ENCODE data around the gene ADO.

The ADO gene

DNA sequence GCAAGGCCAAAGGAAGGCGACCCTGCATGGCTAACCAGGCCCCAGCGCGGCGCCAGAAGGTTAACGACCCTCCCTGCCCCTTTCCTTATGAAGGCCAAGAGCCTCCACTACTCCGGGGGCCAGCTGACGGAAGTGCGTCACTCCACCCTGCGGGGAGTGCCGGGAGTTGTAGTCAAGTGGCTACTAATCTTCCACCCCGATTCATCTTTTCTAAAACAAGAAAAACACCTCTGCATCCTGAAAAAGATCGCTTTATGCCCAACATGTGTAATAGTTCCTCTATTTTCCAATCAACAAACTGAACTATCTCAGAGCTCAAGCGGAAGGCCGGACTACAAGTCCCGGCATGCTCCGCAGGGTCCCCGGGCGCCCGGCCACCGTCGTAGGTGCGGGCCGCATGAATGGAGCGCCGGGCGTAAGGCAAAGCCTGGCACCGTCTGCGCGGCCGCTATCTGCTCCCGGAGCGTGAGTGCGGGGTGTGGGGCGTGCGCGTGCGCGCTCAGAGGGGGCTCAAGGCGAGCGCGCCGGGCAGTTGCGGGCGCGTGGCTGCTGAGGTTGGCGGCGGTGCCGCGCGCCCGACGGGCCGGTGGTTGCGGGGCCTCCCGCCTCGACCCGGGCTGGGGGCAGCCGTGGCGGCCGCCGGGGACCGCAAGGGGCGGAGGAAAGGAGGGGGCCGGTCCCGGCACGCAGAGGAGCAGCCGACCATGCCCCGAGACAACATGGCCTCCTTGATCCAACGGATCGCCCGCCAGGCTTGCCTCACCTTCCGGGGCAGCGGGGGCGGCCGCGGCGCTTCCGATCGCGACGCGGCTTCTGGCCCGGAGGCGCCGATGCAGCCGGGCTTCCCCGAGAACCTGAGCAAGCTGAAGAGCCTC lies at the start of gene ADO:
Gene ADO, plus strand, starts transcription at position 365 of the 875 bp plus-strand sequence. Its CDS starts 340 bp downstream, at position 705.
- Histone ChIP-seq H3K9me3 (ENCODE audit: control insufficient read depth, insufficient read depth, low read length) (no peaks in the 10 kb centered on the region), H3K36me3 (ENCODE audit: control insufficient read depth, insufficient read depth, low read length) (no peaks in the 10 kb centered on the region; the same call in 1 of the 2 replicates), H3K27ac (ENCODE audit: low read depth, low read length) (peak within 1 kb of the TSS; percentile 85), H3K9ac (ENCODE audit: low read depth, low read length) (peak within 1 kb of the TSS; percentile 73), H3K4me3 (ENCODE audit: low read depth, low read length) (peak within 1 kb of the TSS; percentile 87), H3K4me1 (ENCODE audit: control insufficient read depth, insufficient read depth, low read length) (peaks cover 36% of the 10 kb centered on the region), H3K27me3 (ENCODE audit: control insufficient read depth, insufficient read depth, low read length) (no peaks in the 10 kb centered on the region)

- Histone ChIP-seq H3K9me3 (ENCODE audit: control insufficient read depth, insufficient read depth, low read length) (no peaks in the 10 kb centered on the region), H3K36me3 (ENCODE audit: control insufficient read depth, insufficient read depth, low read length) (no peaks in the 10 kb centered on the region), H3K27me3 (ENCODE audit: control insufficient read depth, insufficient read depth, low read length) (no peaks in the 10 kb centered on the region), H3K9ac (ENCODE audit: low read depth, low read length) (no peak overlapping the region), H3K4me1 (ENCODE audit: control insufficient read depth, insufficient read depth, low read length) (no peaks in the 10 kb centered on the region), H3K4me3 (ENCODE audit: low read depth, low read length) (no peak overlapping the region), H3K27ac (ENCODE audit: low read depth, low read length) (no peak overlapping the region)
Measured at GRCh38 chr10:62754963-62755362, 49.6 kb upstream of the ADO start.

DNA sequence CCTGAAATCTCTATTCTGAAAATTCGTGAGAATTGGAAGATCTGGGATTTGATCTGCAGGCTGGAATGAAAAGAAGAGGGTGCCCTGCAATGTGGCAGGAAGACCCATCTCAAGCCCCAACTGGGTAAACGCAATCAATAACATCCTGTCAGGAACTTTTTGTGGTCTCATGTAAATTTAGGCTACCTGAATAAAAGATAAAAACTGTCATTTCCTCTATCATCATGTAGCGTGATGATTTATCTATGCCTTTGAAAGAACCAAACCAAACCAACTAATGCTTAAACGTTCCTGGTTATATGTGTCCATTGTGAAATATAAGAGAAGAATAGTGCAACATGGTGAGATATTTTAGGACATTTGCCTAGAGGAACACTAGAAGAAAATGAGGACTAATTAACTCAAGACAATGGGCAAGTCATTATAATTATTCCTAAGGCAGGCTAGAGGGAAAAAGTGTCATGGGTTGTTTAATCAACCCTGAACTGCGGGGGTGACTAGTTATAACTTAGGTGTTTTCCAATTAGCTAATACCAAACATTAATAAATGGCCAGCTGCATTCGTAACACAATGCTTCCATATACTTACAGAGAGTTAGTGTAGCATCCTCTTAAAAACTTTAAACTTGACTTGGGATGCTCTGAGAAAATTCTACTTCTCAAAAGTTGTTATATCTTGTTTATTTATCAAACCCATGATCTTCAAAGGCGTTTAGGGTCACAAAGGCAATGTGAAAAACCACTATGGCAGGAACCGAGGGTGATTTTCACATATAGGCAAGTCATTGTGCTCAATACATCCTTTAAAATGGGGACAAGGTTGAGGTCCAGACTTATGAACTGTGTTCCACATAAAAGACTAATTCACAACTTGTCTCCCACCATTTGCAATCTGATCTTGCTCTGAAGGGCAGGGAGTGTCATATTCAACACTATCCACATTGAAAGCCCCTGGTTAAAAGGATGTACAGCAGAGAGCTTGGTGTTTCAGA lies 48.6 kb upstream of the ADO start:
- Histone ChIP-seq H3K9me3 (ENCODE audit: control insufficient read depth, insufficient read depth, low read length) (no peaks in the 10 kb centered on the region), H3K27me3 (ENCODE audit: control insufficient read depth, insufficient read depth, low read length) (no peaks in the 10 kb centered on the region), H3K4me3 (ENCODE audit: low read depth, low read length) (no peak overlapping the region), H3K9ac (ENCODE audit: low read depth, low read length) (no peak overlapping the region), H3K27ac (ENCODE audit: low read depth, low read length) (no peak overlapping the region), H3K36me3 (ENCODE audit: control insufficient read depth, insufficient read depth, low read length) (no peaks in the 10 kb centered on the region), H3K4me1 (ENCODE audit: control insufficient read depth, insufficient read depth, low read length) (peaks cover 6% of the 10 kb centered on the region; the same call in 1 of the 2 replicates)

DNA sequence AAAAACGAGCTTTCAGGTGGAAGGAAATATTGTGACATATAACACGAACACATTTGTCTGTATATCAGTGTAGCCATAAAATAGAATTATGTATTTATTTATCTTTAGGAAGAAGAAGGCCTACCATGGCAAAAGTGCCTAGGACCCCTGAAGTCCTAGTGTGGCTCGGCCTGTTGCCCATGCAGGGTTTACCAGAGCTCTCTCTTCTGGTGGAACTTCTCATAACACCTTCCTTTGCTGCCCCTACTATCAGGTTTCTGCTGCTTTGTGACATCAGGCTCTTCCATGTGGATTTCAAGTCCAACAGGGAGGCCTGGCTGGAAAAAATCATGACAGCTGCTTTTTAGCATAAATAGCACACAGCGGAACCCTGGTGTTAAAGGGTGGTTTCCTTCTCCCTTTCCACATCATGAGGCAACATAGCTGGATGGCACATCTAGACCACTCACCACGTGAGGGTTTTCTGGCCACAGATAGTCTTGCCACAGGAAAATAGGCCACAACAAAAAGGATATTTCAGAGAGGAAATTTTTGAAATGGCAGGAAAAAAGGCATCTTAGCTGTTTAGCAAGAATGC lies 44.8 kb upstream of the ADO start:
- Histone ChIP-seq H3K4me3 (ENCODE audit: low read depth, low read length) (no peak overlapping the region), H3K4me1 (ENCODE audit: control insufficient read depth, insufficient read depth, low read length) (peaks cover 8% of the 10 kb centered on the region; the same call in 1 of the 2 replicates), H3K27me3 (ENCODE audit: control insufficient read depth, insufficient read depth, low read length) (no peaks in the 10 kb centered on the region), H3K9ac (ENCODE audit: low read depth, low read length) (no peak overlapping the region), H3K27ac (ENCODE audit: low read depth, low read length) (no peak overlapping the region), H3K9me3 (ENCODE audit: control insufficient read depth, insufficient read depth, low read length) (no peaks in the 10 kb centered on the region), H3K36me3 (ENCODE audit: control insufficient read depth, insufficient read depth, low read length) (no peaks in the 10 kb centered on the region)

DNA sequence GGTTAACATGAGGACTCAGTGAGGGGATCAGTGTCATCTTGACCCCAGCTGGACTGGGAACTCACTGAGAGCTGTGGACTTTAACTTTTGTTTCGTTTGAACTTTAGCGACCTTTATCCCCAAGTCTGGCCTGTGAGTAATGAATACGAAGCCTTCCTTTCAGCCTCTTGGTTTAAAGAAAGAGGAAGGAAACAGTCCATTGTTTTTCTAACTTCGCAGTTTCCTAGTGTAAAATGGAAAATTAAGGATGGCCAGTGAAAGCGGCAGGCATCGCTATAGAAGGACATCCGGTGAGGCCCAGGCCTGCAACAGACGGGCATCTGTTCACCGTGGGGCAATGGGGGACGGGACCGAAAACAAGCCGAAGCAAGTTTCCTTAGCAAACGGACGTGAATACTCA lies 44.1 kb upstream of the ADO start:
- no peak overlapping the region for H3K27ac ChIP-seq (ENCODE audit: low read depth, low read length)
- no peaks in the 10 kb centered on the region for H3K36me3 ChIP-seq (ENCODE audit: control insufficient read depth, insufficient read depth, low read length)
- no peak overlapping the region for H3K4me3 ChIP-seq (ENCODE audit: low read depth, low read length)
- no peaks in the 10 kb centered on the region for H3K27me3 ChIP-seq (ENCODE audit: control insufficient read depth, insufficient read depth, low read length)
- H3K9ac ChIP-seq (ENCODE audit: low read depth, low read length): no peak overlapping the region
- no peaks in the 10 kb centered on the region for H3K9me3 ChIP-seq (ENCODE audit: control insufficient read depth, insufficient read depth, low read length)
- H3K4me1 ChIP-seq (ENCODE audit: control insufficient read depth, insufficient read depth, low read length): peaks cover 8% of the 10 kb centered on the region; the same call in 1 of the 2 replicates

DNA sequence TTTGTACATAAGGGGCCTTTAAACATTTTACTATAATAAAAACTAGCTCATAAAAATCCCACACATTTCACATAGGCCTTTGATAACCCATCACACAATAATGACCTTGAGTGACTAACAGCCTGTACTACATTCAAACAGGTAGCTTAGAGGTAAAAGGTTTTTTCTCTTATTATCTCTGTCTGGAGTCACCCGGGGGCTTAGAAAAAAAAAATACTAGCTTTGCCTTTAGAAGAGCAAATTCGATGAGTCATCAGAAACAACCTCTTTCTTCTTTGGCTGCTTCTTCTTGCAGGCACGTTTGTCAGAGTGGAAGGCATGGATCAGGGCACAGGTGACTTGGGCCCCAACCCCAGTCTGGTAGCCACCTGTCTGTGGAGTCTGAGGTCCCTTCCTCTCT lies 43.4 kb upstream of the ADO start:
- no peak overlapping the region for H3K9ac ChIP-seq (ENCODE audit: low read depth, low read length)
- no peak overlapping the region for H3K4me3 ChIP-seq (ENCODE audit: low read depth, low read length)

DNA sequence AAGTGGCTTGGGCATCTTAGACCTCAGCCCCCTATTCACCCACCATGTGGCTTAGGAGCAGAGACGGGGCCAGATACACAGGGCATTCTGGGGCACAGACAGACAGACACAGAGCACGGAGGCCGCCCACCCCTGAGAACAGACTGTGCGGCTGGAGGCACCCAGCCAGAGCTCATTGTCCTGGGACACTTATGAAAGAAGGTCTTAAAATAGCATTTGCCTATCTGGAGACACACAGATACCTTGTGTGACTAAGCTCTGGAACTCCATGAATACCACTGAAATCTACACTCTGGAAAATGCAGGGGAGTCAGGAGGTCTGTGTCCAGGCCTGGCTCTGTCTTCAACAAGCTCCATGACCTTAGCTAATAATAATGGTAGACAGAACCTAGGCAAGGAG lies 41.4 kb upstream of the ADO start:
- Histone ChIP-seq H3K27me3 (ENCODE audit: control insufficient read depth, insufficient read depth, low read length) (no peaks in the 10 kb centered on the region), H3K4me1 (ENCODE audit: control insufficient read depth, insufficient read depth, low read length) (peaks cover 8% of the 10 kb centered on the region; the same call in 1 of the 2 replicates), H3K9me3 (ENCODE audit: control insufficient read depth, insufficient read depth, low read length) (no peaks in the 10 kb centered on the region), H3K27ac (ENCODE audit: low read depth, low read length) (no peak overlapping the region), H3K9ac (ENCODE audit: low read depth, low read length) (no peak overlapping the region), H3K36me3 (ENCODE audit: control insufficient read depth, insufficient read depth, low read length) (no peaks in the 10 kb centered on the region), H3K4me3 (ENCODE audit: low read depth, low read length) (no peak overlapping the region)

More for the DNA sequence above, 43.4 kb upstream of the ADO start:
- no peaks in the 10 kb centered on the region for H3K9me3 ChIP-seq (ENCODE audit: control insufficient read depth, insufficient read depth, low read length)
- no peaks in the 10 kb centered on the region for H3K27me3 ChIP-seq (ENCODE audit: control insufficient read depth, insufficient read depth, low read length)
- no peaks in the 10 kb centered on the region for H3K36me3 ChIP-seq (ENCODE audit: control insufficient read depth, insufficient read depth, low read length)
- no peak overlapping the region for H3K27ac ChIP-seq (ENCODE audit: low read depth, low read length)
- H3K4me1 ChIP-seq (ENCODE audit: control insufficient read depth, insufficient read depth, low read length): peaks cover 8% of the 10 kb centered on the region; the same call in 1 of the 2 replicates

- peaks cover 8% of the 10 kb centered on the region; the same call in 1 of the 2 replicates for H3K4me1 ChIP-seq (ENCODE audit: control insufficient read depth, insufficient read depth, low read length)
- no peaks in the 10 kb centered on the region for H3K36me3 ChIP-seq (ENCODE audit: control insufficient read depth, insufficient read depth, low read length)
Measured at GRCh38 chr10:62764011-62764410, 40.5 kb upstream of the ADO start.

GRCh38 chr10:62765726-62766125 lies 38.8 kb upstream of the ADO start:
- Histone ChIP-seq H3K4me1 (ENCODE audit: control insufficient read depth, insufficient read depth, low read length) (peaks cover 19% of the 10 kb centered on the region), H3K27ac (ENCODE audit: low read depth, low read length) (no peak overlapping the region), H3K27me3 (ENCODE audit: control insufficient read depth, insufficient read depth, low read length) (no peaks in the 10 kb centered on the region), H3K4me3 (ENCODE audit: low read depth, low read length) (no peak overlapping the region), H3K9ac (ENCODE audit: low read depth, low read length) (no peak overlapping the region), H3K9me3 (ENCODE audit: control insufficient read depth, insufficient read depth, low read length) (no peaks in the 10 kb centered on the region), H3K36me3 (ENCODE audit: control insufficient read depth, insufficient read depth, low read length) (no peaks in the 10 kb centered on the region)

More at GRCh38 chr10:62764011-62764410, 40.5 kb upstream of the ADO start:
- Histone ChIP-seq H3K27me3 (ENCODE audit: control insufficient read depth, insufficient read depth, low read length) (no peaks in the 10 kb centered on the region), H3K27ac (ENCODE audit: low read depth, low read length) (no peak overlapping the region), H3K4me3 (ENCODE audit: low read depth, low read length) (no peak overlapping the region), H3K9me3 (ENCODE audit: control insufficient read depth, insufficient read depth, low read length) (no peaks in the 10 kb centered on the region), H3K9ac (ENCODE audit: low read depth, low read length) (no peak overlapping the region)

DNA sequence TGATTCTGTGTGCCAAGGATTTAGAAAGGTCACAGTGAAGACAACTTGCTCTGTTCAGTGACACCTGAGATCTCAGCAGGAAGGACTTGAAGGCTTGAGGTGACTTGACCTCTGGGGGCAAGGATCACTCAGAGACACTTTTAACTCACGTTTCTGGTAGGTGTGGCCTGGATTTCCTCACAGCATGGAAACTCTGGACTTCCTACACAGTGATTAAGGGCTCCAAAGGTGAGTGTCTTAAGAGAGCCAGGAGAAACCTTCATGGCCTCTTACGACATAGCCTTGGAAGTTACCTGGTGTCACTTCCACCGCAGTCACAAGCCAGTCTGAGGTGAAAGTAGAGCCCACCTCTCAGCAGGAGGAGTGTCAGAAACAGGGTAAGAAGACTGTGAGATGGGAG lies 38.1 kb upstream of the ADO start:
- no peaks in the 10 kb centered on the region for H3K9me3 ChIP-seq (ENCODE audit: control insufficient read depth, insufficient read depth, low read length)
- no peaks in the 10 kb centered on the region for H3K27me3 ChIP-seq (ENCODE audit: control insufficient read depth, insufficient read depth, low read length)
- H3K27ac ChIP-seq (ENCODE audit: low read depth, low read length): no peak overlapping the region
- H3K4me3 ChIP-seq (ENCODE audit: low read depth, low read length): no peak overlapping the region
- H3K9ac ChIP-seq (ENCODE audit: low read depth, low read length): no peak overlapping the region
- H3K36me3 ChIP-seq (ENCODE audit: control insufficient read depth, insufficient read depth, low read length): no peaks in the 10 kb centered on the region
- peaks cover 22% of the 10 kb centered on the region for H3K4me1 ChIP-seq (ENCODE audit: control insufficient read depth, insufficient read depth, low read length)

Data from HUES48 (cell line).